Glutamatergic neuron (in vitro differentiated cells): ENCODE measurements around the gene MYOZ2. TPM values are rescaled to one million over a fixed set of nuclear protein-coding genes. Genes with fewer than 3 reads are reported as not detected.

Experiments
- DNase-seq: peaks from one replicate; pipeline ENCODE4 v3.0.0; 2022
- H3K27ac Mint-ChIP-seq: one replicate; pipeline ENCODE4 v1.8.0; 2020; ENCODE audit warnings: mild to moderate bottlenecking, mixed read lengths, inconsistent platforms; ENCODE audit not compliant: unreplicated experiment
- H3K27me3 Mint-ChIP-seq: one replicate; pipeline ENCODE4 v1.8.0; 2020; ENCODE audit warnings: mild to moderate bottlenecking, moderate library complexity, mixed read lengths, inconsistent platforms; ENCODE audit not compliant: unreplicated experiment
- H3K36me3 Mint-ChIP-seq: one replicate; pipeline ENCODE4 v1.8.0; 2020; ENCODE audit warnings: mild to moderate bottlenecking, mixed read lengths, inconsistent platforms; ENCODE audit not compliant: unreplicated experiment
- H3K4me1 Mint-ChIP-seq: one replicate; pipeline ENCODE4 v1.8.0; 2020; ENCODE audit warnings: mild to moderate bottlenecking, low read depth, mixed read lengths, inconsistent platforms; ENCODE audit not compliant: unreplicated experiment
- H3K4me3 Mint-ChIP-seq: one replicate; pipeline ENCODE4 v1.8.0; 2020; ENCODE audit warnings: mild to moderate bottlenecking, mixed read lengths, inconsistent platforms; ENCODE audit not compliant: unreplicated experiment
- H3K9me3 Mint-ChIP-seq: one replicate; pipeline ENCODE4 v1.8.0; 2020; ENCODE audit warnings: mild to moderate bottlenecking, moderate library complexity, mixed read lengths, inconsistent platforms; ENCODE audit not compliant: unreplicated experiment
- CTCF ChIP-seq: fragments of 200-600 bp; sonication (generic); IDR thresholded peaks from one replicate; pipeline ENCODE4 v1.5.0; 2021; ENCODE audit not compliant: partially characterized antibody, unreplicated experiment
- total RNA-seq: library from RNA; stranded (reverse); fragmentation: NEBNext Ultra II Directional; extraction: Animal tissue kit (Norgen Biotek cat#: 25700); gene quantifications from one replicate; pipeline ENCODE4 v1.2.1, GENCODE V29; 2021; ENCODE audit not compliant: unreplicated experiment

Gene MYOZ2
- total RNA-seq, 1 donor from 2014 or later = not detected

- Mint-ChIP-seq H3K4me1 (no peaks in the 10 kb centered on the region), H3K9me3 (no peaks in the 10 kb centered on the region), H3K4me3 (no peak overlapping the region), H3K27me3 (no peaks in the 10 kb centered on the region), H3K36me3 (no peaks in the 10 kb centered on the region), H3K27ac (no peak overlapping the region)
- no peak for DNase-seq
- TF ChIP-seq CTCF = no peak
Observed at GRCh38 chr4:119232286-119232685, 96.7 kb downstream of the MYOZ2 start.

- no peaks in the 10 kb centered on the region for H3K9me3 Mint-ChIP-seq
- H3K4me3 Mint-ChIP-seq = no peak overlapping the region
- no peak overlapping the region for H3K27ac Mint-ChIP-seq
- H3K36me3 Mint-ChIP-seq = no peaks in the 10 kb centered on the region
- no peaks in the 10 kb centered on the region for H3K27me3 Mint-ChIP-seq
- DNase-seq = no peak
- H3K4me1 Mint-ChIP-seq = peaks cover 2% of the 10 kb centered on the region
- no peak for TF ChIP-seq CTCF
Observed at GRCh38 chr4:119233191-119233590, 97.6 kb downstream of the MYOZ2 start.

- Mint-ChIP-seq H3K9me3 (no peaks in the 10 kb centered on the region), H3K36me3 (no peaks in the 10 kb centered on the region), H3K27ac (no peak overlapping the region), H3K27me3 (no peaks in the 10 kb centered on the region), H3K4me1 (peaks cover 5% of the 10 kb centered on the region), H3K4me3 (no peak overlapping the region)
- DNase-seq = no peak
- no peak for TF ChIP-seq CTCF
Observed at GRCh38 chr4:119233750-119234149, 98.1 kb downstream of the MYOZ2 start.

GRCh38 chr4:119237201-119237600 is 101.6 kb downstream of the MYOZ2 start:
- Mint-ChIP-seq H3K27ac (no peak overlapping the region), H3K27me3 (no peaks in the 10 kb centered on the region), H3K4me1 (peaks cover 5% of the 10 kb centered on the region), H3K9me3 (no peaks in the 10 kb centered on the region), H3K4me3 (no peak overlapping the region), H3K36me3 (no peaks in the 10 kb centered on the region)
- DNase-seq = no peak
- TF ChIP-seq CTCF = no peak

Other genes starting within 250 kb of the MYOZ2 start
- gene SYNPO2, start 247.0 kb upstream of the MYOZ2 start, total RNA-seq = 2.9 TPM
- 3.3 TPM for gene USP53, start 76.9 kb downstream of the MYOZ2 start, total RNA-seq
- gene FABP2, start 186.3 kb downstream of the MYOZ2 start, total RNA-seq = not detected